ENCODE measurements around the gene MAP3K7CL. TPM values are rescaled to one million over a fixed set of nuclear protein-coding genes. Genes with fewer than 3 reads are reported as not detected.

The MAP3K7CL gene
- polyA plus RNA-seq, 1 donor (not counting 4 experiments of a cell fraction or from before 2014, with no cell fraction given): 17.3 TPM

GRCh38 chr21:29125979-29126378 is 4.5 kb upstream of the MAP3K7CL start:
- FAIRE-seq: no peak
- TF ChIP-seq CTCF (optimal IDR thresholded peaks at IDR 0.05 in 1 of 3, IDR thresholded peaks at IDR 0.05 in 1 of 3, conservative IDR thresholded peaks at IDR 0.05 in 1 of 3; ENCODE audit: extremely low read depth in 1 of 3, insufficient read depth in 2 of 3, low read length in 3 of 3) (no peak), EZH2 (IDR thresholded peaks at IDR 0.05; ENCODE audit: low read length) (no peak)
- Histone ChIP-seq H3K36me3 (ENCODE audit: control insufficient read depth in 2 of 2, extremely low read depth in 1 of 2, insufficient read depth in 2 of 2, low read length in 2 of 2) (no peaks in the 10 kb centered on the region), H3K79me2 (ENCODE audit: control insufficient read depth, insufficient read depth, low read length) (no peaks in the 10 kb centered on the region), H3K9ac (ENCODE audit: control insufficient read depth, extremely low read depth, insufficient read depth, low read length) (no peak overlapping the region), H3K9me3 (ENCODE audit: control insufficient read depth, low read depth, low read length) (no peaks in the 10 kb centered on the region), H4K20me1 (ENCODE audit: control insufficient read depth, extremely low read depth, insufficient read depth, low read length) (no peaks in the 10 kb centered on the region), H3K4me1 (ENCODE audit: control insufficient read depth, extremely low read depth, insufficient read depth, low read length) (peaks cover 15% of the 10 kb centered on the region), H3K4me3 (ENCODE audit: control insufficient read depth in 2 of 3, extremely low read depth in 1 of 3, insufficient read depth in 2 of 3, low read depth in 1 of 3, low read length in 3 of 3) (no peak overlapping the region), H3K9me1 (ENCODE audit: control insufficient read depth, extremely low read depth, insufficient read depth, low read length) (no peaks in the 10 kb centered on the region), H3K4me2 (ENCODE audit: control insufficient read depth, extremely low read depth, insufficient read depth, low read depth, low read length) (no peak overlapping the region), H2AFZ (ENCODE audit: control insufficient read depth, low read length) (no peak overlapping the region), H3K27ac (ENCODE audit: control insufficient read depth, insufficient read depth, low read length) (no peak overlapping the region), H3K27me3 (ENCODE audit: control insufficient read depth, extremely low read depth, insufficient read depth, low read length) (no peaks in the 10 kb centered on the region)
- dilution Hi-C loops (cut with MboI; ENCODE audit: extremely low pct_ligation_motif_present, low sequenced_read_pairs): no loop called here
- no peak for DNase-seq (ENCODE audit: low read depth, low spot score)

GRCh38 chr21:29133241-29133640 is 2.8 kb downstream of the MAP3K7CL start:
- Histone ChIP-seq H3K27ac (ENCODE audit: control insufficient read depth, insufficient read depth, low read length) (no peak overlapping the region), H3K9me3 (ENCODE audit: control insufficient read depth, low read depth, low read length) (no peaks in the 10 kb centered on the region), H3K79me2 (ENCODE audit: control insufficient read depth, insufficient read depth, low read length) (no peaks in the 10 kb centered on the region), H3K27me3 (ENCODE audit: control insufficient read depth, extremely low read depth, insufficient read depth, low read length) (no peaks in the 10 kb centered on the region), H3K4me1 (ENCODE audit: control insufficient read depth, extremely low read depth, insufficient read depth, low read length) (peaks cover 15% of the 10 kb centered on the region), H3K4me3 (ENCODE audit: control insufficient read depth in 2 of 3, extremely low read depth in 1 of 3, insufficient read depth in 2 of 3, low read depth in 1 of 3, low read length in 3 of 3) (no peak overlapping the region), H3K4me2 (ENCODE audit: control insufficient read depth, extremely low read depth, insufficient read depth, low read depth, low read length) (no peak overlapping the region), H3K9me1 (ENCODE audit: control insufficient read depth, extremely low read depth, insufficient read depth, low read length) (no peaks in the 10 kb centered on the region), H3K36me3 (ENCODE audit: control insufficient read depth in 2 of 2, extremely low read depth in 1 of 2, insufficient read depth in 2 of 2, low read length in 2 of 2) (no peaks in the 10 kb centered on the region), H2AFZ (ENCODE audit: control insufficient read depth, low read length) (no peak overlapping the region), H3K9ac (ENCODE audit: control insufficient read depth, extremely low read depth, insufficient read depth, low read length) (no peak overlapping the region), H4K20me1 (ENCODE audit: control insufficient read depth, extremely low read depth, insufficient read depth, low read length) (no peaks in the 10 kb centered on the region)
- no peak for TF ChIP-seq CTCF (optimal IDR thresholded peaks at IDR 0.05 in 1 of 3, IDR thresholded peaks at IDR 0.05 in 1 of 3, conservative IDR thresholded peaks at IDR 0.05 in 1 of 3; ENCODE audit: extremely low read depth in 1 of 3, insufficient read depth in 2 of 3, low read length in 3 of 3)
- TF ChIP-seq EZH2 (IDR thresholded peaks at IDR 0.05; ENCODE audit: low read length): no peak
- DNase-seq (ENCODE audit: low read depth, low spot score): no peak
- no peak for FAIRE-seq
- dilution Hi-C loops (cut with MboI; ENCODE audit: extremely low pct_ligation_motif_present, low sequenced_read_pairs): no loop called here

Measured in keratinocyte (primary cell).